HG03469 (cell line): ENCODE measurements around the gene GDNF.
"Not testable (repeated sequence)": the region's sequence is repeated elsewhere in the genome, so short reads cannot be mapped to it uniquely, and the experiment has no call there.

Source experiments
- ATAC-seq: cut with Tn5 transposase; IDR thresholded peaks from one replicate; pipeline ENCODE4 v1.9.1; 2021; ENCODE audit warnings: mild to moderate bottlenecking, moderate library complexity, moderate number of reproducible peaks; ENCODE audit not compliant: unreplicated experiment

The GDNF gene

GRCh38 chr5:37787742-37788141 lies 52.1 kb downstream of the GDNF start:
- no peak for ATAC-seq

- ATAC-seq, result no peak
Observed at GRCh38 chr5:37786862-37787519, 52.9 kb downstream of the GDNF start.

- no peak for ATAC-seq
Observed at GRCh38 chr5:37786416-37786815, 53.4 kb downstream of the GDNF start.

GRCh38 chr5:37781409-37781808 lies 58.4 kb downstream of the GDNF start:
- not testable (repeated sequence) for ATAC-seq

- no peak for ATAC-seq
Observed at GRCh38 chr5:37777432-37778130, 62.3 kb downstream of the GDNF start.

GRCh38 chr5:37776826-37777225 lies 63.0 kb downstream of the GDNF start:
- no peak for ATAC-seq

GRCh38 chr5:37774912-37775483 lies 64.8 kb downstream of the GDNF start:
- no peak for ATAC-seq

GRCh38 chr5:37773809-37774208 lies 66.0 kb downstream of the GDNF start:
- no peak for ATAC-seq

GRCh38 chr5:37772255-37772654 lies 67.6 kb downstream of the GDNF start:
- no peak for ATAC-seq

- no peak for ATAC-seq
Observed at GRCh38 chr5:37771731-37772130, 68.1 kb downstream of the GDNF start.

GRCh38 chr5:37771203-37771611 lies 68.6 kb downstream of the GDNF start:
- ATAC-seq, result no peak

GRCh38 chr5:37770786-37771185 lies 69.1 kb downstream of the GDNF start:
- no peak for ATAC-seq

GRCh38 chr5:37769840-37770239 lies 70.0 kb downstream of the GDNF start:
- no peak for ATAC-seq

- ATAC-seq, result no peak
Observed at GRCh38 chr5:37769108-37769507, 70.7 kb downstream of the GDNF start.

GRCh38 chr5:37768371-37768770 lies 71.5 kb downstream of the GDNF start:
- no peak for ATAC-seq

- no peak for ATAC-seq
Observed at GRCh38 chr5:37767961-37768360, 71.9 kb downstream of the GDNF start.

GRCh38 chr5:37767251-37767650 lies 72.6 kb downstream of the GDNF start:
- ATAC-seq, result no peak
